Measurements from ENCODE around the gene NCAN.
"Not testable (repeated sequence)": the region's sequence is repeated elsewhere in the genome, so short reads cannot be mapped to it uniquely, and the experiment has no call there.

NCAN gene

GRCh38 chr19:19193926-19194325 is 17.8 kb upstream of the NCAN start:
- no peak for DNase-seq

GRCh38 chr19:19201697-19202630 is 9.8 kb upstream of the NCAN start:
- no peak for DNase-seq

- no peak for DNase-seq
Measured at GRCh38 chr19:19202707-19203011, 9.1 kb upstream of the NCAN start.

- DNase-seq, result peak; percentile 97
Measured at GRCh38 chr19:19203012-19203856, 8.5 kb upstream of the NCAN start, which contains the start of gene NR2C2AP. NR2C2AP (minus strand) TSS chr19:19203414; CDS start chr19:19203060, 354 bp downstream.

GRCh38 chr19:19204181-19204580 is 7.6 kb upstream of the NCAN start:
- no peak for DNase-seq

GRCh38 chr19:19205416-19206410 is 6.0 kb upstream of the NCAN start:
- no peak for DNase-seq

- DNase-seq, result no peak
Measured at GRCh38 chr19:19206938-19207337, 4.8 kb upstream of the NCAN start.

GRCh38 chr19:19207637-19208572 is 3.9 kb upstream of the NCAN start:
- no peak for DNase-seq

GRCh38 chr19:19209372-19209771 is 2.4 kb upstream of the NCAN start:
- no peak for DNase-seq

GRCh38 chr19:19212916-19213315 is 1.2 kb downstream of the NCAN start:
- DNase-seq, result no peak

GRCh38 chr19:19213426-19214158 is 1.8 kb downstream of the NCAN start:
- DNase-seq, result no peak

GRCh38 chr19:19214159-19214490 is 2.4 kb downstream of the NCAN start:
- DNase-seq, result no peak

GRCh38 chr19:19214892-19215291 is 3.1 kb downstream of the NCAN start:
- peak; percentile 30 for DNase-seq

GRCh38 chr19:19215792-19216191 is 4.0 kb downstream of the NCAN start:
- DNase-seq, result no peak

GRCh38 chr19:19217099-19217498 is 5.3 kb downstream of the NCAN start:
- DNase-seq, result no peak

GRCh38 chr19:19218911-19219310 is 7.2 kb downstream of the NCAN start:
- DNase-seq, result no peak

GRCh38 chr19:19221000-19221399 is 9.2 kb downstream of the NCAN start:
- DNase-seq, result not testable (repeated sequence)

GRCh38 chr19:19223060-19223459 is 11.3 kb downstream of the NCAN start:
- no peak for DNase-seq

GRCh38 chr19:19223636-19224035 is 11.9 kb downstream of the NCAN start:
- DNase-seq, result no peak

GRCh38 chr19:19224150-19224851 is 12.5 kb downstream of the NCAN start:
- no peak for DNase-seq

Data from CD4-positive, alpha-beta T cell treated with Interleukin-6 for 4 hours (primary cell).